GM21619 (cell line): ENCODE results near the gene SH2D6.
A peak's percentile ranks its signal among the peaks of the same experiment; 100 is the strongest.
"Not testable (repeated sequence)": the region's sequence is repeated elsewhere in the genome, so short reads cannot be mapped to it uniquely, and the experiment has no call there.

Experiments
- ATAC-seq: cut with Tn5 transposase; IDR thresholded peaks from one replicate; pipeline ENCODE4 v1.9.1; 2021; ENCODE audit not compliant: unreplicated experiment

The SH2D6 gene

DNA sequence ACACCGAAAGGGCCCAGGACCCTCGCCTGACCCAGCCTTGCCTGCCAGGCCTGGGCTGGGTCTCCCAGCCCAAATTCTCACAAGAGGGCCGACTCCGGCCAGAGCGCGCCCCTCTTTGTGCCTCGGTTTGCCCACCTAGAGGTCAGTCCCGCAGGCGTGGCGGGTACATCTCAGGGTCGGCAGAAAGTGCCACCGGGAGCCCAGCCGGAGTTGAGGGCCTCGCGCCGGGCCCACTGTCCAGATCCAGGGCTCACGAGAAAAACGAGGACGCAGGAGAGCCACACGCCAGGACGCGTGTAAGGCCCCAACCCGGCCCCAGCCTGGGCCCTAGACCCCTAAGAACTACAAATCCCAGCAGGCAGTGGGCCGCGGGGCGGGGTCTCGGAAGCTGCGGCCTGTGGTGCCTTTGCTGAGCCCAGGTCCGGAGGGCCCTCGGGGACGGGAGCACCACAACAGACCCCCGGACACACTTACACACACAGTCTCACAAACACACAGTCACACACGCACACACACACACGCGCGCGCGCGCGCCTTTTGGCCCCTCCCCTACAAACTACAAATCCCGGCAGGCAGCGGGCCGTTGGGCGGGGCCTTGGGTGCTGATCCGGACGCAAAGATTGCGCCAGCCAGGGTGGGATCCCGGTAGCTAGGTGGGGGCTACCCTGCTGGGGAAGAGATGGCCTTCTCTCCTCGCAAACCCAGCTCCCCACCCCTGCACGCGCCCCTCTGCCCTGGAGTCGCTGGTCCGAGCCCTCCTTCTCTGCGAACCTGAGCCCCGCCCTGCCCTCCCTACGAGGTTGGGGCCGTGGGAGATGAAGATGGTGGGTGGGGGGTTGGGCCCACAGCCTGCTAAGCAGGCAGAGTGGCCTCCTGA lies at the start of gene SH2D6:
SH2D6 (plus strand) TSS at position 583 of the 877 bp plus-strand sequence. CDS start 10,752 bp downstream, outside the sequence.
- peak; percentile 85 for ATAC-seq

DNA sequence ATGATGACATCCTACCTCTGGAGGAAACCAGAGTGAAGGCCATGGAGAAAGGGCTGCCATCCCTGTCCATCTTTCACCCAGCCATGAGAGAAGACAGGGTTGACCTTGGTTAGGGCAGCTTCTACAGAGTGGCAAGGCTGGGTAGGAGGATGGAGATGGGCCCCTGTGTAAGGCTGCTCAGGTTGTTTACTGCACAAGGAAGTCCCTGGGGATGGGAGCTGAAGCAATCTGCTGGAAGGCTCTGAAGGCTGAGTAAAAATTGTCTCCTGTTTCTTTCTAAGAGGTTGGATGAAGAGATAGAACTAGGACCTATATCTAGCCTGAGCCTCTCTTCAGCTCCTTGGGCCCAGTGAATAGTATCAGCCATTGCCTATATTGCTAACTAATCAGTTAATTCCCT lies 49.6 kb upstream of the SH2D6 start:
- no peak for ATAC-seq

DNA sequence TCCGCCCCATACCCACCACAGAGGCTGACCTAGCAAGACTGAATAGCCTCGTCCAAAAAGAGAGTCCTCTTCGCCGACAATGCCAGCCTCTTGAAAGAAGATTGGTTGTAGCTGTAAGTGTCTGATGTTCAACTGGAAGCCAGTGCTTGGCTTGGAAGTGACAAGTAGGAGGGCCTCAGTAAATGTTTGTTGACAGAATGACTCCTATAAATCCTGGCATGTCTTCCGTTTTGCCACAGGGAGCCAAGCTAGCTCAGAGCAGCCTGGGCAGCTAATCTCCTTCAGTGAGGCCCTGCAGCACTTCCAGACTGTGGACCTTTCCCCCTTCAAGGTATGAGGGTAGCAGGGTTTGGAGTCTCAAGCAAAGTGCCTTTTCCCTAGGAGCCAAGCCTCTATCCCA lies 49.0 kb upstream of the SH2D6 start:
- no peak for ATAC-seq

DNA sequence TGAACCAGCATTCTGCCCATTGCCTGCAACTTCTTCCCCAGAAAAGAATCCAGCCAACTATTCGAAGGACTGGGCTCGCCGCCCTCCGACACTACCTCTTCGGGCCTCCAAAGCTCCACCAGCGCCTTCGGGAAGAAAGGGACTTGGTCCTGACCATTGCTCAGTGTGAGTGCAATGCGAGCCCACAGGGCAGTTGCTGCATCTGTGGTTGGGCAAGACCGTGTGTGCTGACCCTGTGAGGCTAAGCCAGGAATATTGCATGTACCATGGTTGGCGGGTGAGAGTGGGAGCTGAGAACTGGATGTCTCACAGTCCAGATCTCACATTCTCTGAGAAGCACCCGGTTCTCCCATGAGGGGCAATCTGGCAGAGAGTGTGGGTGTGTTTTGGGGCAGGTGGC lies 47.5 kb upstream of the SH2D6 start:
- no peak for ATAC-seq

DNA sequence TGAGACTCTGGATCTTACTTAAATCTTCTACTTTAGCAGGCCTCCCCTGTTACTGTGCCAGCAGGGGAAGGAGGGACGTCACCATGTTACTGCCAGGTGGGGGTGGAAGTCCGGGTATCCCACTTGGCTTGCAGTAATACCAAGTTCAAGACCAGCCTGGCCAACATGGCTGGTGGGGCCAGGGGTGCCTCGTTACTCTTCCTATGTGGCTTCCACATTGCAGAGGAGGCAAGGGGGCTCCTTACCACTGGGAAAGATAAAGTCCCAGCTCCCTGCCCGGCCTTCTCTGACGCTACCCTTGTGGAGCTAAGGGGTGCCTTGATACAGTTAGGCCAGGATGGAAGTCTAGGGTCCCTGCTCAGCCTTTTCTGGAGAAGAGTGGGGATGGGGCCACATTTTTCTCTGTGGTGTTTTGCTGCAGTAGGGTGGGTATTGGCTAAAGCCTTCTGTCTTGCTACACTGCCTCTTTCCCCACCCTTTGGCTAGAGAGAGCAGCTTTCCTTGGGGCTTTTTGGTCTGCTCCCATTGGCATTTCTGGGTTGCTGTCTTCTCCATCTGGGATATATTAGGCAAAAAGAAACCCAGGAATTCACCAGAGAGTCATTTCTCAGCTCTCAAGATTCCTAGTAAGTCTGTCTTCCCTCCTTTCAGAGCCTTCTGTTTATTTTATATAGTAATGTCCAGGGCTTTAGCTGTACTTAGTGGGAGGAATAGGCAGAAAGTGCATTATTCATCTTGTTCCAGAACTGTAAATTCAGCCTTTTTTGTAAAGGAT lies 42.0 kb upstream of the SH2D6 start:
- ATAC-seq: no peak

DNA sequence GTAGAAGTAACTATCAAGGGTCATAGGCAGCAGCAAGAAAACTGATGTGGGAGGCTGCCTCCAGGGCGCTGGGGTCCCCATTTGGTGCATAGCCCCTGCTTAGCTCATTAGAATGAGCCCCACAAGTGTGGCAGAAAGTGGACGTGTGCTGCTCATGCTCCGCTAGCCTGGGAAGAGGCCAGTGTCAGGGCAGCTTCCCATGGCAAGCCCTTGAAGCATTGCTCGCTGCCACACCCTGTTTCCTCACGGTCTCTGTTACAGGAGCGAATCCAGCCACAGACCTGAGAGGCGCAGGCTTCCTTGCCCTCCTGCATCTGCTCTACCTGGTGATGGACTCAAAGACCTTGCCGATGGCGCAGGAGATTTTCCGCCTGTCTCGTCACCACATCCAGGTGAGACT lies 41.4 kb upstream of the SH2D6 start:
- ATAC-seq: no peak

DNA sequence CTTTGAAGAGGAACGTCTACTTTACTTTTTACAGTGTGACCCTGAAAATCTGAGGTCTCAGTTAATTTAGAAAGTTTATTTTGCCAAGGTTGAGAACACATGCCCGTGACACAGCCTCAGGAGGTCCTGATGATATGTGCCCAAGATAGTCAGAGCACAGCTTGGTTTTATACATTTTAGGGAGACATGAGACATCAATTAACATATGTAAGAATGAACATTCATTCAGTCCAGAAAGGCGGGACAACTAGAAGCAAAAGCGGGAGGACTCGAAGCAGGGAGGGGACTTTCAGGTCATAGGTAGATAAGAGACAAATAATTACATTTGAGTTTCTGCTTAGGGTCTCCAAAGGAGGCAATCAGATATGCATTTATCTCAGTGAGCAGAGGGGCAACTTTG lies 40.3 kb upstream of the SH2D6 start:
- ATAC-seq: no peak

DNA sequence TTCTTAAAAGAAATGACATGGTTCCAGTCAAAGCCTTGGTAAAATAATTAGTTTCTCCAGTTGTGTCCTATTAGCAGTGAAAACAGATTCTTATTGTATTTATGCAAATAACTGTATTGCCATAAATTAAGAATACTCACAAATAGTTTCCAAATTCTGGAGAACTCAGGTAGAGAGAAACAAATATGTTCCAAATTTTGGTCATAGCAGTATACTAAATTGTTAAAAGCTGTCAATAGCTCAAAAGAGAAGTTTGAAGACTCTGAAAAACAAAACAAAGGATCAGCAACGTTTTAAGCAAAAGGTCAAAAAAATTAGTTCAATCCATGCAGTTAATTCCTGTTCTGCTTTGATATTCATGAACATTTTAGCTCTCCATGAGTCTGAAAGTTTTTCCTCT lies 38.5 kb upstream of the SH2D6 start:
- ATAC-seq: no peak

DNA sequence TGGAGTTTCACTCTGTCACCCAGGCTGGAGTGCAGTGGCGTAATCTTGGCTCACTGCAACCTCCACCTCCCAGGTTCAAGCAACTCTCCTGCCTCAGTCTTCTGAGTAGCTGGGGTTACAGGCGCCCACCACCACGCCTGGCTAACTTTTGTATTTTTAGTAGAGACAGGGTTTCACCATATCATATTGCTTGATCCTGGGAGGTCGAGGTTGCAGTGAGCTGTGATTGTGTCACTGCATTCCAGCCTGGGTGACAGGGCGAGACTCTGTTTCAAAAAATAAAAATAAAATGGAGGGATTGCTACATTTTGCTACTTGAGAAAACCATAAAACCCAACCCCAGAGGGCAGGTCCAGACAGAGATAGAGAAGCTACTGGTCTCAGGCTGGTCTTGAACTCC lies 35.4 kb upstream of the SH2D6 start:
- not testable (repeated sequence) for ATAC-seq

DNA sequence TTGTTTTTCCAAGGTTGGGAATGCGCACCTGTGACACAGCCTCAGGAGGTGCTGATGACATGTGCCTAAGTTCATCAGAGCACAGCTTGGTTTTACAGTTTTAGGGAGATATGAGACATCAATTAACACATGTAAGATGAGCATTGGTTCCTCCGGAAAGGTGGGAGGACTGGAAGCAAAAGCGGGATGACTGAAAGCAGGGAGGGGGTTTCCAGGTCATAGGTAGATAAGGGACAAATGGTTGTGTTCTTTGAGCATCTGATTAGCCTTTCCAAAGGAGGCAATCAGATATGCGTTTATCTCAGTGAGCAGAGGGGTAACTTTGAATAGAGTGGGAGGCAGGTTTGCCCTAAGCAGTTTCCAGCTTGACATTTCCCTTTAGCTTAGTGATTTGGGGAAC lies 34.7 kb upstream of the SH2D6 start:
- ATAC-seq: no peak

DNA sequence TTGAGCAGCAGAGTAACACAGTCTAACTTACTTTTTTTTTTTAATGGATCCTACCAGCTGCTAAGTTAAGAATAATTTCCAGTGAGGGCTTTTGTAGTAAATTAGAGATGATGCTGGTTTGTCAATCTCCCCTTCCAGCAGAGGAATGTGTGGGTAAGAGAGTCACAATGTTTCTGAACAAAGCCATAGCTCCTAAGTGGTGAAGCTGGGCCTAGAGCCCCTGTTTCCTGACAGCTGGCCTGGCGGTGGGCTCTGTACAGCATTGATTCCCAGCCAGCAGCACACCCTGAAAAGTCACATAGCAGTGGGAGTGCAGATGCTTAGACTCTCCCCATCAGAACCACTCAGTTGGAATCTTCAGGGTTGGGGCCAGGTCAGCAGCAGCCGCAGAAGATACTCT lies 32.8 kb upstream of the SH2D6 start:
- ATAC-seq: no peak

DNA sequence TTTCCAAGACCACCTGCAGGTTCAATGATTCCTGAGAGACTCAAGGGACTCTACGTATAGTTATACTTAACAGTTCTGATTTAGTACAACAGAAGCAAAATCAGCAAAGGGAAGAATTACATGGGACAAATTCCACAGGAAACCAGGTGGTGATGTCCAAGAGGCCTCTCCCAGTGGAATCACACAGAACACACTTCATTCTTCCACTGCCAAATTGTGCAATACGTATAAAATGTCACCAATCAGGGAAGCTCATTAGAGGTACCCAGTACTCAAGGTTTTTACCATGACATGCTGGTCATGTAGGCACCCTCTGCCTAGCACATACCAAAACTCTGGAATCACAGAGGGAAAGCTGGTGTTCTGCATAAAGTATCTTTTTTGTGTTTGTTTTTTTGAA lies 30.8 kb upstream of the SH2D6 start:
- ATAC-seq: no peak

DNA sequence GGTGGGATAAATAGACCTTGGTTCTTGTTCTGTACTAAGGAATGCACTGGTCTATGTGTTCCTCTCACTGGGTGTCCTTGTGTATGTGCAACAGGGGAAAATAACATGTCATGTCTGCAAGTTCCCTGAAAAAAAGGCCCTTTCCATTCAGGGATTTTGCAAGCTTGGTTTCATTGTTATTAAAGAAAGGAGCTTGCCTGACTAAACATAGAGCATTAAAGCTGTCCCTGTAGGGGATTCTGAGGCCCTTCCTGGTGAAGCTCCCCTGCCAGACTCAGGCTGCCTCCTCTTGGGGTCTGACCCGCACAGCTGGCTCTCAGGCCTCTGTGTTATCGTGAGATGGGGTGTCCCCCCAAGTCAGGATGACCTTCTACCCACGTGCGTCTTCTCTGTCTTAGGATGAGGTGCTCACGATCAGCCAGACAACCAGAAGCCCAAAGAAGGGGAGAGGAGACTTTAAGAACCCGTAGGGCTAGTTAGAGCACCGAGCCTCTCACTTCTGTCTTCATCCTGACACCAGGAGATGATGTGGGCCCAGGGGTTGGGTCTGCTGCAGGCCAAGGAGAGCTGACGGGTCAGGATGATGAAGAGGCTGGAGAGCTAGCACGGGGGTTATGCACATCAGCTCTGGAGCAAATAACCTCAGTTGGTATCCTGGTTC lies 29.5 kb upstream of the SH2D6 start:
- no peak for ATAC-seq

DNA sequence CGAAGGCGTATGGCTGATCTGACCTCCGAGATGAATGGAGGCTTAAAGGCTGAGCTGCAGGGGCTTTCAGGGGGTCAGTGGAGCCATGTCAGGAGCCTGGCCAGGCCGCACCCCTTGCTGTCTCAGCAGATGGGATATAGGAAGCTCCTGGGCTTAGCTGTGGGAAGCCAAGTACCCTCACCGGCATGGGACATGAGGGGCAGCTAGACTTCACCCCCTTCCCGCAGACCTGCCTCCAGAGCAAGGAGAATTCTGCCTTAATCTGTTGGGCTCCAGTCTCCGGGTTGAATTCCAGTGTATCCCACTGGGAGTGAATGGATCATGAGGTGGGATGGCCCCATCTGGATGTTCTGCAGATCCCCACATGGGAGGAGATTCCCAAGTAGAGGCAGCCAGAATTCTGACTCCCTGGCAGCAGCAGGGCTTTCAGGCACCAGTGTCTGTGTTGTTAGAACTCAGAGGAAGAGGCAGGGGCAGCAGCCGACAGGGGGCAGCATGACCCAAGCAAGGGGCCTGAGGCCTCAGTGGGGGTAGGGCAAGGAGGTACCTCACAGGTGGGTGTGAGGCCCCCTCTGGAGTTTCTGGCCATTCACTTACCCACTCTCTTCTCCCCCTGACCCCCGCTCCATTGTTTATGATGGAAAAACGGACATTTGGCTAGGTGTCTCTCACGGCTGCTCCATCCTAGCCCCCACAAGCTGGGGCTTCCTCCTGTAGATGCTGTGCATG lies 27.4 kb upstream of the SH2D6 start:
- ATAC-seq: no peak

DNA sequence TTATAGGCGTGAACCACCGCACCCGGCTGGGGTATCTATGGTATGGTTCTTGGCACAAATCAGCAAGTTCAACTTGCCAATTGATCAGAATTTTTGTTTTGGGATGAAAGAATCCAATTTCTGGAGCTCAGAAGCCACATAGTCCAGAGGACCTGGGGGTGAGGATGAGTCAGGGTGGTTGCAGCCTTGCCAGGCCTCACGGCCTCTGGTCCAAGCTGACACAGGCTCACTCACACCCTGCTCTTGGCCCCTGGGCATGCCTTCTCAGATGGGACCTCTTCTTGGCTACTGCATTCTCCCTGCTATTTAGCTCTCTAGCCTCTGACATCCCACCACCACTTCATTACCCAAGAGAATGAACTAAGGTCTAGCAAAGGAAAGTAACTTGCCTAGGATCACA lies 24.7 kb upstream of the SH2D6 start:
- ATAC-seq: no peak

DNA sequence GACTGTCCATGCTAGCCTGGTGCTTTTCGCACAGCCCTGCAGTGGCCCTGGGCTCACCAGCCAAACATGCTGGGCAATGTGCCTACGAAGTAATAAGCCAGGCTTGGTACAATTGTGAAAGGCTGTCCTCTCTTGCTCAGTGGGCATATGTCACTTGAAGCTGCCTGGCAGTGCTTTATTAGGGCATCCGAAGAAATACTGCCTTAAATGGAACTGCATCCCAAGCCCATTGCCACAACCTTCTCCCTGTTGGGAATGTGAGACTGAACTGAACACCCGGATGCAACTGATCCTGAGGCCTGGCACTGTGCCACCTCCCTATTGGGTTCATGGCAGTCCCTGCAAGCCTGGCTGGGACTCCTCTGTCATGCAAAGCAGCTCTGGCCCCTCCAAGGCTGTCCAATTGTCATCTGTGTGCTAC lies 24.2 kb upstream of the SH2D6 start:
- ATAC-seq: no peak

DNA sequence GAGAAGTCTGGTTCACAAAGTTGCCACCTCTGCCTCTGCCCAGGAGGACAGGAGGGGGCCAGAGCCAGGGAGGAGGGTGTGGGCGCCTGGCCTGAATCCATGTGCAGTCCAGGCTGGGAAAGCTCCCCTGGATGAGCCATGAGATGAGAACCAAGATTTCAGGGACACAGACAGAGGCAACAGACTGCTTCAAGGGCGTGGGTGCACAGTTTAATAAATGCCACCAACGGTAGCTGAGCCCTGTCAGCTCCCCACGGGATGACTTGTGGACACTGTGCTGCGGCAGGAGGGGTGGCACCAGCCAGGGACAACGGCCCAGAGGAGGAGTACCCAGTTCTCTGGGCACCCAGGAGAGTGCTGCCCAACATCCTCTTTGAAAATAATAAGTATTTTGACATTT lies 23.5 kb upstream of the SH2D6 start:
- no peak for ATAC-seq

DNA sequence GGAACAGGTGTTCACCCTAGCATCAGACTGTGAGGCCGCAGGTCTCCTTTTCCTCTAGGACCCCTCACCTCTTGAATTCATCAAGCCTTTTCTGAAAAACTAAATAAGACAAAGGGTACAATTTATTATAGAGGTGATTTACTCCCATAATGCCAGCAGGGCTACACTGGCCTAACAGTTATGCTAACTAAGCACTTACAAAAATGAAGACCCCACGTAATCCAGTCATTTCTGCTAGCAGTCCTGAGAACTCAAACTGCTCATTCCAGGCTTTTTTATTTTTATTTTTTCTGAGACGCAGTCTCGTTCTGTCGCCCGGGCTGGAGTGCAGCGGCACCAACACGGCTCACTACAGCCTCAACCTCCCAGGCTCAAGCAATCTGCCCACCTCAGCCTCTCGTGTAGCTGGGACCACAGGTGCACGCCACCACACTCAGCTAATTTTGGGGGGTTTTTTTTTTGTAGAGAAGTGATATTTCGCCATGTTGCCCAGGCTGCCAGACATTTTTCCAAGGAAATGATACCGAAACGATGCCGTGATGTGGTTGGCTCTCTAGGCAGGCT lies 22.5 kb upstream of the SH2D6 start:
- no peak for ATAC-seq

DNA sequence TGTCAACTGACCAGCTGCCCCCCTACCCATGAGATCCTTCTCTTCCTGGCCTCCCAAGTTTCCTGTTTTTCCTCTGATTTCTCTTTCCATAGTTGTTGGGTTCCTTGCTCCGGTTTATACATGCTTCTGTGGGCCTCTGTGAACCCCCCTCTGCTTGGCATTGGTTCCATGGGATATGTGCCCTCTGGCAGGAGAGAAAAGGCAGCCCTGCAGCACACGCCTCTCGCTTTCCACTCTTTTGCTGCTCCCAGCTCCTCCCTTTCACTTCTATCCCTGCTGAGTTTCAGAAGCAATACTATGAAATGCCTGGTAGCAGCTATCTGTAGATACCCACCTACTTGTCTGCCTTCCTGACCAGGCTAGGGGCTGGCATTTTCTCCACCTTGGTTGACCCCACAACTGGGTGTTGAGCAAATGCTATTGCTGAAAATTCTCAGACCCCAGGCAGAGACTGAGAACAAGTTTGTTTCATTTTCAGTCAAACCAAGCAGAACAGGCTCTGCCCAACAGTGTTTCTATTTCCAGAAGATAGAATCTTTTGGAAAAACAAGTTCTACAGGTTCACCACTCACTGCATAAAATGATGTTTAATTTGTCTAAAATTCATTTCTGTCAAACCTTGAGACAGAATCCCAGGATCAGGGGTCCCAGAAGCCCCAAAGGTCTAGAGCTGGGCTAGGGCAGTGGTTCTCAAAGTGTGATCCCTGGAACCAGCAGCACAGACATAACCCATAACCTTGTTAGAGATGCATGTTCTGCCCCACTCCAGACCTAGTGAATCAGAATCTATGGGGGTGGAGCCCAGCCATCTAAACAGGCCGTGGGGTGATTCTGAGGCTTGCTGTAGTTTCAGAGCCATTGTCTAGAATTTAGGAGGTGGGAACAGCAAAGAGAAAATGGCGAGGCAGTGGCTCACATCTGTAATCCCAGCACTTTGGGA lies 21.7 kb upstream of the SH2D6 start:
- no peak for ATAC-seq

DNA sequence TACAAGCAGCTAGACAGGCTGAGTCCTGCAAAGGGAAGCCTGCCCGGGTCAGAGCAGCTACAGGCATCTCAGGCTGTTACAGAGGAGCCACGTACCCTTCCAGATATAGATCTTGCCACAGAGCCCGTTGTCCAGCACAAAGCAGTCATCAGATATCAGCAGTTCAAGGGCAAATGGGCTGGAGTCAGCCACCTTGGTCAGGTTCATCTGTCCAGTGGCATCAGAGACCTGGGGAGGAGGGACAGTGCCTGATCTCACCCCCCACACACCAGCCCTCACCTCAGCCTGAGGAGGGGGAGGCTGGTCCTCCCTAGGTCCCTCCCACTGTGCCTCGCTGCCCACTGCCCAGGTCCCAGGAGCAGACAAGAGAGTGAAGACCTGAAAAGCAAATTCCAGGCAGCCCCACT lies 20.6 kb upstream of the SH2D6 start:
- ATAC-seq: no peak
